ENCODE measurements around the gene HOGA1. TPM values are rescaled to one million over a fixed set of nuclear protein-coding genes. Genes with fewer than 3 reads are reported as not detected.
A peak's percentile ranks its signal among the peaks of the same experiment; 100 is the strongest.

The HOGA1 gene
- total RNA-seq, 1 experiment from 2014 or later, result 0.08 TPM

GRCh38 chr10:97650726-97651125, 66.5 kb downstream of the HOGA1 start:
- H3K36me3 ChIP-seq (ENCODE audit: control insufficient read depth, insufficient read depth, low read length), result no peaks in the 10 kb centered on the region
- H3K27me3 ChIP-seq (ENCODE audit: control insufficient read depth, insufficient read depth, low read length), result no peaks in the 10 kb centered on the region
- no TSS peak for BruUV-seq (replicated peaks)
- no peak overlapping the region for H3K27ac ChIP-seq (ENCODE audit: low read length)
- H3K4me3 ChIP-seq (ENCODE audit: low read depth in 2 of 2, low read length in 2 of 2), result no peak overlapping the region
- DNase-seq (ENCODE audit: low read depth, low spot score) (no peak), ATAC-seq (no peak)
- intact Hi-C loops (cut with micrococcal nuclease; ENCODE audit: unreplicated experiment) (no loop called here), in situ Hi-C loops (cut with HindIII; ENCODE audit: low pct_unique_long_range_greater_than_20kb, low sequenced_read_pairs) (no loop called here)
- TF ChIP-seq SIN3A (IDR thresholded peaks at IDR 0.05; ENCODE audit: borderline replicate concordance, insufficient read depth, low read depth, low read length), result no peak
- no peak for TF ChIP-seq TCF7L2 (IDR thresholded peaks at IDR 0.05; ENCODE audit: low read depth, low read length)
- TF ChIP-seq REST (IDR thresholded peaks at IDR 0.05; ENCODE audit: insufficient read depth in 1 of 2, low read depth in 2 of 2, low read length in 1 of 2), result no peak
- no peak for TF ChIP-seq CTCF (IDR thresholded peaks at IDR 0.05)
- no peak for TF ChIP-seq POLR2AphosphoS5 (IDR thresholded peaks at IDR 0.05; ENCODE audit: low read depth, low read length)
- CTCF ChIA-PET, result no interaction called here
- peaks cover 8% of the 10 kb centered on the region for H3K4me1 ChIP-seq (ENCODE audit: control insufficient read depth, insufficient read depth, low read length)
- H3K9me3 ChIP-seq (ENCODE audit: control insufficient read depth, insufficient read depth, low read depth, low read length), result no peaks in the 10 kb centered on the region
- POLR2A ChIA-PET, result no interaction called here

- Histone ChIP-seq H3K27ac (ENCODE audit: low read length) (no peak overlapping the region), H3K9me3 (ENCODE audit: control insufficient read depth, insufficient read depth, low read depth, low read length) (no peaks in the 10 kb centered on the region), H3K36me3 (ENCODE audit: control insufficient read depth, insufficient read depth, low read length) (no peaks in the 10 kb centered on the region), H3K4me3 (ENCODE audit: low read depth in 2 of 2, low read length in 2 of 2) (no peak overlapping the region), H3K4me1 (ENCODE audit: control insufficient read depth, insufficient read depth, low read length) (peaks cover 8% of the 10 kb centered on the region), H3K27me3 (ENCODE audit: control insufficient read depth, insufficient read depth, low read length) (no peaks in the 10 kb centered on the region)
- ATAC-seq (peak; percentile 50; the same call in 1 of the 2 replicates), DNase-seq (ENCODE audit: low read depth, low spot score) (no peak)
- POLR2A ChIA-PET, result no interaction called here
- BruUV-seq (replicated peaks), result no TSS peak
- intact Hi-C loops (cut with micrococcal nuclease; ENCODE audit: unreplicated experiment), result no loop called here
- TF ChIP-seq REST (IDR thresholded peaks at IDR 0.05; ENCODE audit: insufficient read depth in 1 of 2, low read depth in 2 of 2, low read length in 1 of 2) (no peak), SIN3A (IDR thresholded peaks at IDR 0.05; ENCODE audit: borderline replicate concordance, insufficient read depth, low read depth, low read length) (no peak), TCF7L2 (IDR thresholded peaks at IDR 0.05; ENCODE audit: low read depth, low read length) (no peak), POLR2AphosphoS5 (IDR thresholded peaks at IDR 0.05; ENCODE audit: low read depth, low read length) (no peak), CTCF (IDR thresholded peaks at IDR 0.05) (no peak)
- in situ Hi-C loops (cut with HindIII; ENCODE audit: low pct_unique_long_range_greater_than_20kb, low sequenced_read_pairs), result no loop called here
- CTCF ChIA-PET, result no interaction called here
These were observed 67.6 kb downstream of the HOGA1 start for GRCh38 chr10:97651773-97652172.

Measured in Panc1 (cell line).